Astrocyte of the spinal cord (primary cell): Measurements from ENCODE around the gene HAUS5.

Experiments used
- DNase-seq: peaks from one replicate; pipeline ENCODE4 v3.0.0; 2011; ENCODE audit warnings: low read depth, low spot score
- H3K4me3 ChIP-seq: 2 replicates; pipeline ENCODE4 v1.5.1; 2011; ENCODE audit warnings: low read depth, mild to moderate bottlenecking, low read length, moderate library complexity
- CTCF ChIP-seq: IDR thresholded peaks from 2 replicates; pipeline ENCODE4 v1.5.1; 2012; ENCODE audit warnings: low read depth, mild to moderate bottlenecking, low read length, inconsistent platforms
- in situ Hi-C: cut with HindIII; loops from 2 replicates; pipeline ENCODE4 v1.10.0; 2017; ENCODE audit warnings: low sequenced_read_pairs

HAUS5 gene

GRCh38 chr19:35569281-35569781, 43.2 kb upstream of the HAUS5 start:
- H3K4me3 ChIP-seq, result no peak overlapping the region
- in situ Hi-C loops, result no loop called here
- no peak for DNase-seq
- TF ChIP-seq CTCF, result no peak

- in situ Hi-C loops, result no loop called here
- H3K4me3 ChIP-seq, result no peak overlapping the region
- DNase-seq, result no peak
- no peak for TF ChIP-seq CTCF
These were observed 41.0 kb upstream of the HAUS5 start for GRCh38 chr19:35571406-35571965.

- H3K4me3 ChIP-seq, result no peak overlapping the region
- in situ Hi-C loops, result no loop called here
- DNase-seq, result no peak
- no peak for TF ChIP-seq CTCF
These were observed 34.6 kb upstream of the HAUS5 start for GRCh38 chr19:35577918-35578317.

- TF ChIP-seq CTCF, result no peak
- no peak overlapping the region for H3K4me3 ChIP-seq
- no peak for DNase-seq
- in situ Hi-C loops, result no loop called here
These were observed 33.8 kb upstream of the HAUS5 start for GRCh38 chr19:35578707-35579106.

GRCh38 chr19:35582760-35583159, 29.8 kb upstream of the HAUS5 start:
- TF ChIP-seq CTCF, result no peak
- in situ Hi-C loops, result no loop called here
- no peak overlapping the region for H3K4me3 ChIP-seq
- DNase-seq, result no peak

- no peak for DNase-seq
- no peak for TF ChIP-seq CTCF
These were observed 26.7 kb upstream of the HAUS5 start, which contains the start of gene PMIS2 for GRCh38 chr19:35585848-35586247. Gene PMIS2, plus strand, starts transcription at chr19:35586173. Its CDS starts 87 bp downstream, at chr19:35586260.

GRCh38 chr19:35587321-35587720, 25.2 kb upstream of the HAUS5 start:
- H3K4me3 ChIP-seq, result no peak overlapping the region
- DNase-seq, result no peak
- in situ Hi-C loops, result no loop called here
- no peak for TF ChIP-seq CTCF

More at GRCh38 chr19:35585848-35586247, 26.7 kb upstream of the HAUS5 start, which contains the start of gene PMIS2:
- in situ Hi-C loops, result no loop called here
- no peak within 1 kb of the TSS for H3K4me3 ChIP-seq
